GM21360 (cell line): ENCODE results near the gene EOMES.

ENCODE experiments used
- ATAC-seq: cut with Tn5 transposase; IDR thresholded peaks from one replicate; pipeline ENCODE4 v1.9.1; 2021; ENCODE audit warnings: mild to moderate bottlenecking, moderate library complexity; ENCODE audit not compliant: unreplicated experiment

Gene EOMES

GRCh38 chr3:27681249-27681748 is 40.8 kb downstream of the EOMES start:
- ATAC-seq: peak; percentile 78

DNA sequence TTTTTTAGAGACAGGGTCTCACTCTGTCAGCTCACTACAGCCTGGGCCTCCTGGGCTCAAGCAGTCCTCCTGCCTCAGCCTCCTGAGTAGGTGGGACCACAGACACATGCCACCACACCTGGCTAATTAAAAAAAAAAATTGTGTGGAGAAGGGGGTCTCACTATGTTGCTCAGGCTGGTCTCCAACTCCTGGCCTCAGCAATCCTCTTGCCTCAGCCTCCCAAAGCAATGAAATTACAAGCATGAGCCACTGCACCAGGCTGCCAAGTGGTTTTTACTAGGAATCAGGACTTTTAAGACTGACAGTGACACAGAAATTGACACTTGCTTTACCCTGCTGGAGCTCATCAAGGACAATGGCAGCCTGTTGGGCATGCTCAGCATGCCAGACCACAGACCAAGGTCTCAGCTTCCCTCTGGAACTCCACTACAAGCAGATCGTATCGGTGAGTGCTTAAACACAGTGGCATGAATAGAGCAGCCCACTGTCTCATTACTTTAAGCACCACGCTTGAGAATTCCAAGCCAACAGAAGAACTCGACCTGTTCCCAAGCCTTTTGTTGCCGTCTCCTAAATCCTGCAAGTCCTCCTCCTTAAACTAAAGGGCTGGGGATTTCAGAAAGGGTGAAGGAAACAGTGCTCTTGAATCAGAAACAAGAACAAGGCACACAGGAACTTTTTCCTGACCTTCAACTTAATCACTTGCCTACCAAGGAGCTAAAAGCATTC is 41.4 kb downstream of the EOMES start:
- no peak for ATAC-seq

- no peak for ATAC-seq
Measured at GRCh38 chr3:27679691-27680090, 42.4 kb downstream of the EOMES start.

DNA sequence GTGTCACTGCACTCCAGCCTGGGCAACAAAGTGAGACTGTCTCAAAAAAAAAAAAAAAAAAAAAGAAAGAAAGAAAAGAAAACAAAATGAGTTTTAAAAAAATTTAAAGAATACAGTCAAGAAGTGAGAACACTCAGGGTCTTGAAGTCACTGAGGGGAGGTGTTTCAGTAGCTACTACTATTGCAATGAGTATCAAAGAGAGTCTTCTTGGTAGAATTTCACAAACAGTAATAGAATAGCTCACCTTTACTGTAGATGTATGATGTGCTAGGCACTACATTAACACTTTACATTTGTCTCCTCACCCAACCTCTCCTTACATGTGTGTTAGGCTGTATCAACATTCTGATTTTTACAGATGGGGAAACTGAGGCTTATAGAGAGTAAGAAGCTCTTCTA is 43.9 kb downstream of the EOMES start:
- no peak for ATAC-seq

DNA sequence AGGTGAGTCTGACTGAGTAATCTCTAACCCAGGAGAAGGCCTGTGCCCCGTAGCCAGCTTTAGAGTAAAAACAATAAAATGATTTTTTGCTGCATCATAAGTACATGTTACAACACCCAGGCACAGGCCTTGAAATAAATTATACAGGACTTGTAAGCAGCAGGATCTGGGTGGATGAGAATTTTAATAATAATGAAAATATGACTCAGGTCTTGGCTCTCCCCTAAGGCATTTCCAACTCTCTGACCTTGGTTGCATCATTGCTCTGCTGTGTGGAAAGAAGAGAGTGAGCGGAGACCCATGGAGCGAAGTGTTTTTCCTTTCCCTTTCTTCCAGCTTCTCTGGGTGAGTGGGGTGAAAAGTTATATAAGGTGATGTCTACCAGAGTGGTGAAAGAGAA is 44.6 kb downstream of the EOMES start:
- no peak for ATAC-seq

- no peak for ATAC-seq
Measured at GRCh38 chr3:27675287-27675686, 46.8 kb downstream of the EOMES start.

DNA sequence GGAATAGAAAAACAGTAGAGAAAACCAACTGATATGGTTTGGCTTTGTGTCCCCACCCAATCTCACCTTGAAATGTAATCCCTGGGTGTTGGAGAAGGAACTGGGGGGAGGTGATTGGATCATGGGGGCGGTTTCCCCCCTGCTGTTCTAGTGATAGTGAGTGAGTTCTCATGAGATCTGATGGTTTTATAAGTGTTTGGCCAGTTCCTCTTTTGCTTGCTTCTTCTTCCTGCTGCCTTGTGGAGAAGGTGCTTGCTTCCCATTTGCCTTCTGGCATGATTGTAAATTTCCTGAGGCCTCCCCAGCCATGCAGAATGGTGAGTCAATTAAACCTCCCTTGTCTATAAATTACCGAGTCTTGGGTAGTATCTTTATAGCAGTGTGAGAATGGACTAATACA is 48.4 kb downstream of the EOMES start:
- no peak for ATAC-seq

GRCh38 chr3:27671101-27671500 is 51.0 kb downstream of the EOMES start:
- no peak for ATAC-seq

DNA sequence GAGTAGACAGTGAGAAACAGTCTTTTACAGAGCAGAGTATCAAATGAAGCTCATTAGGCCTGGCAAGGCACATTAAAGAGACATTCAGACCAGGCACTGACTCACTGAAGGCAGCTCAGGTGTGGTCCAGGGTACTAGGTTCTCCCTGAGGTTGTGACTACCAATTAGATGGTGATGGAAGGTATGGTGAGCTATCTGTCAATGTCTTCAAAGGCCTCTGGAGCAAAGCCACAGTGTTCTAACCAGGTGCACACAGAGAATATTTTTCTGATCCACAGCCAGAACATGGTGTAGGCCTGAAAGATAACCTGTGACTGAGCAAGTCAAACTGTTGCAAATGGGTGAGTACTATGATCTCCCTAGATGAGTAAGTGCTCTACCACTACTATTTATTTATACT is 51.5 kb downstream of the EOMES start:
- no peak for ATAC-seq

DNA sequence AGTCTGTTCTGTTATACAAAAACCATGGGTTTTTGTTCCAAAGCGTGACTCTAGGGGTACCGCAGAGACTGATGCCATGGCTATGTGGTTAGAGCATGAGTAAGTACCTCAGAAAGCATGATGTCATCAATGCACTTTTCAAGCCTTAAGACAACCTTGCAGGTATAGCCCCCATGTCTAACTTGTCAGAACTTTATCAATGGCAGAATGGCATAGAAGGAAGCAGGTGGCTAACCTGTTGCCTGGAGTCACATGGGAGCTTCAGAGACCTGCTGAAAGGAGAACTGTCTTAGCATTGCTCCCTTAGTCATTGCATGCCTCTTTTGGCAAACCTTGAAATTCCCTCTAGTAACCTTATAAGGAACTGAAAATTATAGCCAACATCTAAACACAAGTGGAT is 52.5 kb downstream of the EOMES start:
- ATAC-seq: peak; percentile 64

- ATAC-seq: no peak
Measured at GRCh38 chr3:27667751-27668150, 54.4 kb downstream of the EOMES start.

DNA sequence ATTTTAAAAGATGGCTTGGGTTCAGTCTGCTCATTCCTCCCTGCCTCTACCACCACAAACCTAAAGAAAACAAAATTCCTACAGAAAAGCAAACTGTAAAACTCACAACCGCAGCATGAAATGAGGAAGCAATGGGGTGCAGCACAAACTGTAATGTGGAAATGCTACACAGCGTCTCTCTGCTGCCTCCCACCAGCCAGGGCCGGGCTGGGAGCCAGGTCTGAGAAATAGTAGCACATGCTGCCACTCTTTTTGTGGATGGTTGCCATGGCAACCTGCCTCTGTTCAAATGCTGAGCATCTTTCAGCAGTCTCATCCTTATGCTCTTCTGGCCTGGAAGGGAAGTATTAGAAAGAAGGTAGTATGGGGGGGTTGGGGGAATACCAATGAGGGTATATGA is 55.4 kb downstream of the EOMES start:
- peak; percentile 41 for ATAC-seq

DNA sequence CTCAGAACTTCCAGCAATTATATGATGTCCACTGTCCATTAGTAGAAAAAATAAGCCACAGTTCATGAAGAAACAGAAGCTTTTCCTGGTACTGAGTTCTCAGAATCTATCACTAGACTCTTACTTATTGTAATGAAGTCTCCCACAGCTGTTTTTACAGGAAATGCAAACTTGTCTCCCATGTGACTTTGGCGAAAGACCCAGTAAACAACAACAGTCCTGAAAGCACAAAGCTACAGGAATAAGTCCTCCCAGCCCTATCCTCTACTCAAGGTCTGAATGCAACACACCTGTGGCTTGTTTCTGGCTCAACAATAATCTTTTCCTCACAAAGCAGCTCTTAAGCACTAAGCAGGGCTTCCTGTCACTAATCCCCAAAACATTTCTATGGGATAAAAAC is 55.9 kb downstream of the EOMES start:
- peak; percentile 35 for ATAC-seq
